NCI-H128 (cell line): ENCODE results near the gene EPHX1.
A peak's percentile ranks its signal among the peaks of the same experiment; 100 is the strongest.
"Not testable (repeated sequence)": the region's sequence is repeated elsewhere in the genome, so short reads cannot be mapped to it uniquely, and the experiment has no call there.

Source experiments
- DNase-seq: peaks from one replicate; lab custom pipeline; 2025; ENCODE audit not compliant: unreplicated experiment; lab: John Stamatoyannopoulos, UW

Gene EPHX1

DNA sequence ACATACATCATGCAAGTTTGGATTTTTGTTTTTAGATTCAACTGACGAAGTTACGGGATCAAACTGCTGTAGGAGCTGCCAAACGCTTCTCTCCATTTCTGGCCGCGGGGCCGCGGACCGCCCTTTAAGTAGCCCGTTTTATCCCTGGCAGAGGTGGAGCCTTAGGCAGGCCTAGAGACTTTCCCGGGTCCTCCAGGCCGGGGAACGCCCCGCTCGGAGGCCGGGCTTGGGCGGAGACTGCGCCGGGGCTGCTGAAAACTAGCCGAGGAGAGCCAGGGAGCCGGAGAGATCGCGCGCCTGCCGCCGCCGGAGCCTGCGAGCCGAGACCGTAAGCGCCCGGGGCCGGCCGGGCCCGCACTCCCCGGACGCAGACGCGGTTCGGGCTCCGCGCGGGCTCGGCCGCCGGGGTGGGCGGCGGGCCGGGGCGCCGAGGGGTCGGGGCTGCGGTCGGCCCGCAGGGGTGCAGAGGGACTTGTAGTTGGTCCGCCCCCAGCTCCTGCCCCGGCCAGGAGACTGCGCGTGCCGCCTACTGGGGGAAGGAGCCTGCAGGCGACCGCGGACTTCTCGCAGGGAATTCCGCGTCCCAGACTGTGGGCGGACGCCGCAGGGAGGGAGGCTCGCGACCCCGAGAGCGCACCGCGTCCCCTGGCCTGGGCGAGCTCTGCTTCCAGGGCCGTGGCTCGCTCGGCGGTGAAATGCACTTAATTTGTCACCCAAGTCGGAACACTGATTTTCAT, at the start of gene EPHX1:
TSS of gene EPHX1 (plus strand) at position 283 of the 737 bp plus-strand sequence. CDS start 18,606 bp downstream, outside the sequence.
- DNase-seq, result peak; percentile 68

GRCh38 chr1:225760531-225760930, 49.4 kb upstream of the EPHX1 start:
- no peak for DNase-seq

DNA sequence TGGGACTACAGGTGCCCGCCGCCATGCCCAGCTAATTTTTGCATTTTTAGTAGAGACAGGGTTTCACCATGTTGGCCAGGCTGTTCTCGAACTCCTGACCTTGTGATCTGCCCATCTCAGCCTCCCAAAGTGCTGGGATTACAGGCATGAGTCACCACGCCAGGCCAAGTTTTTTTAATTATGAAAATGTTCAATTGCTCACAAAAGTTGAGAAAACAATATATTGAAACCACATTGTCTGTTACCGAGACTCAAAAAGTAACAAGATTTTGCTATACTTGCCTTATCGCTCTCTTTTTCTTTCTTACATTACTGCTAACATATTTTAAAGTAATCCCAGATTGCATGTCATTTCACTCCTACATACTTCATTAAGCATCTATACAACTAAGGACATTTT, 48.5 kb upstream of the EPHX1 start:
- DNase-seq, result not testable (repeated sequence)

GRCh38 chr1:225762002-225762441, 47.9 kb upstream of the EPHX1 start:
- no peak for DNase-seq

DNA sequence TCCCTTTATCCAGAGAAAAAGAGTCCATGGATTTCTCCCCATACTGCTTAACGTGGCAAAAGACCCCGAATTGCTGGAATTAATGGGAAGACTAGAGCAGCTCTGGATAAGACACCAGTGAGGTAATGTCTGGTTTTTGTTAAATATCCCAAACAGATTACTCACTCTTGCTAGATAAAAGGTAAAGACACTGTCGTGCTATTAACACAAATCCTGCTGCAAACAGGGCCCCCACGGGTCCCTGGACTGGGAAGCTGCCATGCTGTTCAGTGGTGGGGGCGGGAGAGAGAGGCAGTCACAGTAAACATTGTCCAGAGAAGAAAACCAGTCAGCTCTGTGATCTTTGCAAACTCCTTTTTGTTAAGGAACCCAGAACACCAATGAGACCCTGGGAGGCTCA, 47.5 kb upstream of the EPHX1 start:
- no peak for DNase-seq

- no peak for DNase-seq
Measured at GRCh38 chr1:225763716-225764548, 46.0 kb upstream of the EPHX1 start.

DNA sequence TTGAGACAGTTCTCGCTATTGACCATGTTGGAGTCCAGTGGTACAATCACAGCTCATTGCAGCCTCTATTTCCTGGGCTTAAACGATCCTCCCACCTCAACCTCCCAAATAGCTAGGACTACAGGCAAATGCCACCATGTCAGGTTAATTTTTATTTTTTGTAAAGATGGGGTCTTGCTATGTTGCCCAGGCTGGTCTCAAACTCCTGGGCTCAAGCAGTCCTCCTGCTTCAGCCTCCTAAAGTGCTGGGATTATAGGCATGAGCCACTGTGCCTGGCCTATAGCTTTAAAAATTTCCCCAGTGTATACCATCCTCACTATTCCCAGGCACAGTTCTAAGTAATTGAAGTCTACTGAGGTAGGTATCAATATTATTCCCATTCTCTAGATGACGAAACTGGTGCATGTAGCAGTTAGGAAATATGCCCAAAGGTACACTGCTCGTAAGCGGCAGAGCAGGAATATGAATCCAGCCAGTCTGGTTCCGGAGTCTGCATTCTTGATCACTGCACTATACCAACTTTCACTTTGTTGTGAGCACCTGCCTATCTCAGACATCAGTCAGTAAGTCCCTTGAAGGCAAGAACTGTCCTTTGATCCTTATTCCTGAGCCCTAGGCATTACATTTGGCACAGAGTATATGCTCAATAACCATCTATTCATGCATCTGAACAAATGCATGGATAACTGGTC, 43.8 kb upstream of the EPHX1 start:
- DNase-seq, result no peak

GRCh38 chr1:225766967-225767633, 42.8 kb upstream of the EPHX1 start:
- DNase-seq, result no peak

- DNase-seq, result no peak
Measured at GRCh38 chr1:225767634-225768540, 42.0 kb upstream of the EPHX1 start.

GRCh38 chr1:225768662-225769426, 41.1 kb upstream of the EPHX1 start:
- no peak for DNase-seq

- DNase-seq, result no peak
Measured at GRCh38 chr1:225769687-225770086, 40.2 kb upstream of the EPHX1 start.

- no peak for DNase-seq
Measured at GRCh38 chr1:225770561-225771248, 39.2 kb upstream of the EPHX1 start.

- no peak for DNase-seq
Measured at GRCh38 chr1:225771661-225772322, 38.1 kb upstream of the EPHX1 start.

DNA sequence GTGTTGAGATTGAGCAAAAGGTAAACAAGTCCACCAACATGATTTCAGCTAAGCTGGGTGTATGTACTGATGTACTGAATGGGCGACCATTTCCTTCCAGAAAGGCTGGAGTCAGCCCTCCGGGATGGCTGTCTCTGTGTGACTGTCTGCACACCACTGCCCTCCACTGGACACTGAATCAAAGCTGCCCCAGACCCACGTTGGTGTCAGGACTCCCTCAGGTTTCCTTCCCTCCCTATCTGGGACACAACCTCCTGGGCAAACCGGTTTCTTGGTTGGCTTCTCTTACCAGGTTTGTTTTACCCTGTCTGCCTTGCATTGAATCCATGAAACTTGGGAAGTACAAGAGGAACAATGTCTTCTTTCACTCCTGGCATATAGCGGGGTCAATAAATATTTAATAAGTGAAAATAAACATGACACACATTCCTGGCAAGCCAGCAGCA, 37.6 kb upstream of the EPHX1 start:
- DNase-seq, result peak; percentile 68

GRCh38 chr1:225772848-225773247, 37.1 kb upstream of the EPHX1 start:
- no peak for DNase-seq

GRCh38 chr1:225774281-225775147, 35.4 kb upstream of the EPHX1 start:
- DNase-seq, result no peak

GRCh38 chr1:225776294-225776693, 33.6 kb upstream of the EPHX1 start:
- no peak for DNase-seq
